KMS-11 (cell line): ENCODE measurements around the gene KRT78.

Experiments used
- H2AFZ ChIP-seq: fragments of 200-600 bp; sonication (generic); 2 replicates; pipeline ENCODE4 v1.6.1; 2016; ENCODE audit warnings: antibody characterized with exemption, mixed run types, low read depth
- H3K27ac ChIP-seq: fragments of 200-600 bp; sonication (generic); 2 replicates; pipeline ENCODE4 v1.6.1; 2016; ENCODE audit warnings: mild to moderate bottlenecking, mixed run types
- H3K27me3 ChIP-seq: fragments of 200-600 bp; sonication (generic); 2 replicates; pipeline ENCODE4 v1.6.1; 2017; ENCODE audit warnings: mild to moderate bottlenecking, low read depth, mixed run types, moderate library complexity; ENCODE audit not compliant: insufficient read depth
- H3K36me3 ChIP-seq: fragments of 200-600 bp; sonication (generic); 2 replicates; pipeline ENCODE4 v1.6.1; 2017; ENCODE audit warnings: mild to moderate bottlenecking, mixed run types; ENCODE audit not compliant: insufficient read depth
- H3K4me1 ChIP-seq: fragments of 200-600 bp; sonication (generic); 2 replicates; pipeline ENCODE4 v1.6.1; 2016; ENCODE audit warnings: mild to moderate bottlenecking, low read depth, mixed run types; ENCODE audit not compliant: poor library complexity, severe bottlenecking
- H3K4me2 ChIP-seq: fragments of 200-600 bp; sonication (generic); 2 replicates; pipeline ENCODE4 v1.7.0; 2016; ENCODE audit warnings: mild to moderate bottlenecking, mixed run types
- H3K4me3 ChIP-seq: fragments of 200-600 bp; sonication (generic); IDR thresholded peaks from 2 replicates; pipeline ENCODE4 v1.6.1; 2017; ENCODE audit warnings: low read depth, low read length, mixed read lengths; ENCODE audit not compliant: insufficient read depth
- H3K79me2 ChIP-seq: fragments of 200-600 bp; sonication (generic); 2 replicates; pipeline ENCODE4 v1.6.1; 2016; ENCODE audit warnings: low read depth, mixed run types; ENCODE audit not compliant: insufficient read depth
- H3K9ac ChIP-seq: fragments of 200-600 bp; sonication (generic); 2 replicates; pipeline ENCODE4 v1.6.1; 2016; ENCODE audit warnings: mild to moderate bottlenecking, mixed run types
- H4K20me1 ChIP-seq: fragments of 200-600 bp; sonication (generic); 2 replicates; pipeline ENCODE4 v1.6.1; 2016; ENCODE audit warnings: mild to moderate bottlenecking, mixed run types; ENCODE audit not compliant: insufficient read depth
- TF ChIP-seq, protein P1 (sequence below): fragments of 200-600 bp; sonication (generic); conservative IDR thresholded peaks from 2 replicates; pipeline ENCODE4 v1.6.1; 2017; ENCODE audit warnings: low read depth, mild to moderate bottlenecking, antibody characterized with exemption, low read length, moderate library complexity, mixed read lengths

Gene KRT78

DNA sequence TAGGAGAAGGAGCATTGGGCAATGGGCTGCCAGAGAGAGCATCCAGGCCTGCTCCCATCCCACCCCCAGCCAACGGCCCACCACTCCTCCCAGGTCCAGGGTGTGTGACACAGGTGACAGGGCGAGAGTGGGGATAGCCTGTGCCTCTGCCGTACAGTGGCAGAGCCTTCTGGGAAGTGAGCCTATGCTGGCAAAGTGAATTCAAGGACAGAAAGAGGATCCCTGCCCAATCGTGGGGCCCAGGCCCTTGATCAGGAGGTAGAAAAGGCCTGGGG is 14.1 kb downstream of the KRT78 start:
- Histone ChIP-seq H2AFZ (no peak overlapping the region), H3K9ac (no peak overlapping the region), H3K27ac (no peak overlapping the region), H4K20me1 (no peaks in the 10 kb centered on the region), H3K36me3 (no peaks in the 10 kb centered on the region), H3K27me3 (peaks cover 78% of the 10 kb centered on the region), H3K4me3 (no peak overlapping the region), H3K4me1 (no peaks in the 10 kb centered on the region), H3K79me2 (no peaks in the 10 kb centered on the region), H3K4me2 (no peak overlapping the region)
- TF ChIP-seq, protein P1, sequence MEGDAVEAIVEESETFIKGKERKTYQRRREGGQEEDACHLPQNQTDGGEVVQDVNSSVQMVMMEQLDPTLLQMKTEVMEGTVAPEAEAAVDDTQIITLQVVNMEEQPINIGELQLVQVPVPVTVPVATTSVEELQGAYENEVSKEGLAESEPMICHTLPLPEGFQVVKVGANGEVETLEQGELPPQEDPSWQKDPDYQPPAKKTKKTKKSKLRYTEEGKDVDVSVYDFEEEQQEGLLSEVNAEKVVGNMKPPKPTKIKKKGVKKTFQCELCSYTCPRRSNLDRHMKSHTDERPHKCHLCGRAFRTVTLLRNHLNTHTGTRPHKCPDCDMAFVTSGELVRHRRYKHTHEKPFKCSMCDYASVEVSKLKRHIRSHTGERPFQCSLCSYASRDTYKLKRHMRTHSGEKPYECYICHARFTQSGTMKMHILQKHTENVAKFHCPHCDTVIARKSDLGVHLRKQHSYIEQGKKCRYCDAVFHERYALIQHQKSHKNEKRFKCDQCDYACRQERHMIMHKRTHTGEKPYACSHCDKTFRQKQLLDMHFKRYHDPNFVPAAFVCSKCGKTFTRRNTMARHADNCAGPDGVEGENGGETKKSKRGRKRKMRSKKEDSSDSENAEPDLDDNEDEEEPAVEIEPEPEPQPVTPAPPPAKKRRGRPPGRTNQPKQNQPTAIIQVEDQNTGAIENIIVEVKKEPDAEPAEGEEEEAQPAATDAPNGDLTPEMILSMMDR, result no peak

DNA sequence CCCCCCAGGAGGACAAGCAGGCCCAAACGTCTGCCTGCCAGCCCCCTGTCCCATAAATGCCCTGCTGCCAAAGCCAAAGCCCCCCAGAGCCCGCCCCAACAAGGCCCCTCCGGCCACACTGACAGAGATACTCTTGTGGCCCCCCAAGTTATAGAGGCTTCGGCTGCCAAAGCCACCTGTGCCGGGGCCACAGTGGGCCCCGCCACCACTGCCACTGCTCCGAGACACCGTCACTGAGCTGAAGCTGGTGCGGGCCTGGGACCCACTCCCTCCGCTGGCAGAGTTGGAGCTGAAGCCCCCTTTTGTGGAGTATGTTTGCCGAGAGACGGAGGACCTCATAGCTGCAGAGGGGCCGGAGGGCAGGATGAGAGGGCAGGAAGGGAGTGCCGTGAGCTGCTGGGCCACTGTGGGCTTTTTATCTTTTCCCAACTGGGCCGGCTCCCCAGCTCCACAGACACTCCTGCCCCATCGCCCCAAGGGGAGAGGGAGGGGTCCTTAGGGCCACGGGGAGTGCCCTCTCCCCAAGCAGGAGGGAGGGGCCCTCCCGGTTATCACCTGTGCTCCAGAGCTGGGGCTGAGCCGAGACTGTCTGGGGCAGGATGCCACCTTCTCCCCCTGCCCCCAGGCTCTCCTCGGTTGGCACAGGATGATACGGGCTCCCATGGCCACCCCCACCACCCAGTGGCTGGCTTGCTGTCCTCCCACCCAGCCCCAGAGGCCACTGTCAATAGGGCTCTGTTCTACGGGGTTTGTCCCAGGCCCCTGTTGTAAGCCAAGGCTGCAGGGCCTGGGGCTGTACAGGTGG is 14.7 kb downstream of the KRT78 start, which contains the start of gene KRT79:
Gene KRT79 (minus strand): TSS at position 390 of the 805 bp plus-strand sequence. CDS start 51 bp downstream, at position 339.
- H3K4me3 ChIP-seq, result no peak within 1 kb of the TSS
- TF ChIP-seq, protein P1, result no peak
- H4K20me1 ChIP-seq, result no peaks in the 10 kb centered on the region
- no peaks in the 10 kb centered on the region for H3K79me2 ChIP-seq
- no peak within 1 kb of the TSS for H3K27ac ChIP-seq
- no peaks in the 10 kb centered on the region for H3K36me3 ChIP-seq
- H3K27me3 ChIP-seq, result peaks cover 76% of the 10 kb centered on the region
- no peak within 1 kb of the TSS for H3K4me2 ChIP-seq
- no peak within 1 kb of the TSS for H3K9ac ChIP-seq
- no peaks in the 10 kb centered on the region for H3K4me1 ChIP-seq
- no peak within 1 kb of the TSS for H2AFZ ChIP-seq

DNA sequence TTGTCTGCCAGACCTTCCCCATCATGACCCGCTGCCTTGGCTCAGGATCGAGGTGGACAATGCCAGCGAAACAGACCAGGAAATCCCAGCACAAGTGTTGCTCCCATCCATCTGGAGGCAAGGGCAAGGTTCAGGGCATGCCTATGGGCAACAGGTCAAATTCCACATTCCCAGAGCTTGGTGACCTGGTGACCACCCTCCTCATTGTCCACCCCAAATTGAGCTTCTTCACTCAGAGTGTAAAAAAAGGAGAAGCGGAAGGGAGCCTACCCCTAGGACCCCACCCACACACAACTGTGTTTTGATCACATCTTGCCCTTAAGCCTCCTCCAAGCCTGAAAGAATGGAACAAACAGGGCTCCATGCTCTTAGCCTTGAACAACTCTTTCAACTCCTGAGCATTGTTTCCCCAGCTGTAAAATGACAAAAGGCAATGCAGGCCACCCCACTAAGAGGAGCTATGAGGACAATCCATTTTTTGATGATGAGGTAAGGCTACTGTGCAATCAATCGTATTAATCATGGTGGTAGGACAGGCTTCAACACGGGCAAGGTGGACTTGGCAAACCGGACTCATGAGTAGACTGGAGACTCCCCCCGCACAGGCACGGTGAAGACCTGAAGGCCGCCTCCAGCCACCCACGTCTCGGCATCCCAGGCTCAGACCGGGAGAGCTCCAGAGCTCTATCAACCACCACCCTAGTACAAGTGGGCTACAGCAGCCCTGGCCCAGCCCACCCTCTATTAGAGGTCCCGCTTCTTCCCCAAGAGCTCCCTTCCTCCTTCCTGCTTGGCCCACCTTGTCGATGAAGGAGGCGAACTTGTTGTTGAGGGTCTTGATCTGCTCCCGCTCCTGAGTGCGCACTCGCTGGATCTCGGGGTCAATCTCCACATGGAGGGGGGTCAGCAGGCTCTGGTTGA is 15.5 kb downstream of the KRT78 start:
- no peak overlapping the region for H3K27ac ChIP-seq
- H3K4me1 ChIP-seq, result no peaks in the 10 kb centered on the region
- H3K79me2 ChIP-seq, result no peaks in the 10 kb centered on the region
- no peaks in the 10 kb centered on the region for H3K36me3 ChIP-seq
- H3K4me3 ChIP-seq, result no peak overlapping the region
- H3K4me2 ChIP-seq, result no peak overlapping the region
- no peak overlapping the region for H3K9ac ChIP-seq
- no peaks in the 10 kb centered on the region for H4K20me1 ChIP-seq
- TF ChIP-seq, protein P1, result no peak
- peaks cover 69% of the 10 kb centered on the region for H3K27me3 ChIP-seq
- no peak overlapping the region for H2AFZ ChIP-seq

DNA sequence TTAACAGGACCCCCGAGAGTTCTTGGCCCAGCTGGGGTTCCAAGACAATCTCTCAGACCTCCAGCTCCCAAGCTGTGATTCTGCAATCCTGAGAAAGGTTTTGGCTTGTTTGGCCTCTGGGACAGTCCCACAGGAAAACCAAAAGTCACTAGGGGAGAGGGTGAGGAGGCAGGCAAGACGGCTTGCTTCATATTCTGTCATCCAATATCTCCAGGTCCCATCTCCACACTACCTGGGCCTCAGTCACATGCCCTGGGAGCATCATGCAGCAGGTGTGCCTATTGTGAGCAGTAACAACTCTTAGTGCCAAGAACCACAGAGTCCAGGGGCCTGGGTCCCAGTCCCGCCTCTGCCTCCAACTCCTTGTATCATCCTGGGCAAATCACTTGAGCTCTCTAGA is 16.3 kb downstream of the KRT78 start:
- Histone ChIP-seq H3K4me1 (no peaks in the 10 kb centered on the region), H3K36me3 (no peaks in the 10 kb centered on the region), H3K27ac (no peak overlapping the region), H3K4me3 (no peak overlapping the region), H3K27me3 (peaks cover 66% of the 10 kb centered on the region), H3K9ac (no peak overlapping the region), H3K79me2 (no peaks in the 10 kb centered on the region), H4K20me1 (no peaks in the 10 kb centered on the region), H2AFZ (no peak overlapping the region), H3K4me2 (no peak overlapping the region)
- TF ChIP-seq, protein P1, result no peak
